Activated naive CD4-positive, alpha-beta T cell treated with anti-CD3 and anti-CD28 coated beads for 36 hours (primary cell): ENCODE data around the gene GOLIM4. TPM values are rescaled to one million over a fixed set of nuclear protein-coding genes. Genes with fewer than 3 reads are reported as not detected.

Experiments used
- CTCF ChIA-PET: fragments of 350-600 bp; sonication (Branson Sonifier 250); formaldehyde crosslinking; loops from one replicate; lab custom pipeline; 2021; ENCODE audit warnings: antibody characterized with exemption; lab: Charles Lee
- DNase-seq: peaks from one replicate; pipeline ENCODE4 v3.0.0-alpha.2; 2020
- H3K27ac Mint-ChIP-seq: one replicate; pipeline ENCODE4 v1.8.0; 2021; ENCODE audit warnings: mild to moderate bottlenecking, mixed read lengths
- H3K27me3 Mint-ChIP-seq: one replicate; pipeline ENCODE4 v1.8.0; 2021; ENCODE audit warnings: low read depth, mixed read lengths
- H3K36me3 Mint-ChIP-seq: one replicate; pipeline ENCODE4 v1.8.0; 2021; ENCODE audit warnings: low read depth, mixed read lengths
- H3K4me1 Mint-ChIP-seq: one replicate; pipeline ENCODE4 v1.8.0; 2021; ENCODE audit warnings: low read depth, mixed read lengths
- H3K4me3 Mint-ChIP-seq: one replicate; pipeline ENCODE4 v1.8.0; 2021; ENCODE audit warnings: mild to moderate bottlenecking, moderate library complexity, mixed read lengths
- H3K9me3 Mint-ChIP-seq: one replicate; pipeline ENCODE4 v1.8.0; 2021; ENCODE audit warnings: mixed read lengths
- intact Hi-C: fragments of 100-400 bp; cut with micrococcal nuclease; formaldehyde crosslinking; loops from one replicate; pipeline ENCODE4 v1.15.1; 2023
- total RNA-seq, 2 experiments: library from RNA; stranded (reverse); gene quantifications; one replicate each; pipeline ENCODE4 v1.2.3, GENCODE V29; 2021

The GOLIM4 gene
- total RNA-seq, 2 experiments from 2014 or later: 0.67 to 0.98 TPM

DNA sequence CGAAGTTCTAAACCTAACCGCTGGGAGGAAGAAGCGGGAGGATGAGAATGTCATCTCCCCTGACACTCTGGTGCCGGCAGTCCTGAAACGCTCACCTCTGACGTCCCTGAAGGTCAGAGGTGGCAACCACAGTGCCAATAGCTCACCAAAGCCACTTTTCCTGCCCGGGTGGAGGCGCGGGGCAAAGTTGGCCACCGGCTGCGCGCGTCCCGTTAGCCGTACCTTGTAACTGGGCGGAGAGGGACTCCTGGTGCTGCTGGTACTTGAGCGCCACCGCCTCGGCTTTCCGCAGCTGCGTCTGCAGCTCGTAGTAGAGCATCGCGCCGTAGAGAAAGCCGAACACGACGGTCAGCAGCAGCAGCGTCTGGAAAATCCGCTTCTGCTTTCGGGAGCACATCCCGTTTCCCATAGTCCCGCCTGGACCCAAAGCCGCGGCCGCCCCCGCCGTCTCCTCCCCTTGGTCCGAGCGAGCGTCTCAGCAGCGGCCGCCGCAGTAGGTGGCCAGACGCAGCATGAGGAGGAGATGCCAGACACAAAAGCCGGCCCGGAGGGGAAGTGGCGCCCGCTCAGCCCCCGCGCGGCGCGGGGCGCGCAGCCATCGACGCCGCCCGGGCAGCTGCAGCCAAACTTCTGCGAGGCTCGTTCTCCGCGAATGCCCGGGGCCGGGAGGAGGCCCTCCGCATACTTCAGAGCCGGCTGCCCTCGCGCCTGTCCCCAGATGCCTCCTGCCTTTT, 680 bp downstream of the GOLIM4 start:
- DNase-seq: peak; percentile 20
- Mint-ChIP-seq H3K4me3 (peak overlapping the region; percentile 80), H3K27ac (no peak overlapping the region), H3K4me1 (peaks cover 7% of the 10 kb centered on the region), H3K36me3 (no peaks in the 10 kb centered on the region), H3K27me3 (peaks cover 48% of the 10 kb centered on the region), H3K9me3 (no peaks in the 10 kb centered on the region)
- CTCF ChIA-PET: interaction anchor here (0.5 kb wide), 1 partner anchor 834 kb away, joined by 3 read pairs; no protein-coding TSS in a partner anchor
- intact Hi-C loops: loop anchor here (5.0 kb wide), 2 partner anchors 72 to 358 kb away; partner anchors contain the start of gene SERPINI1

DNA sequence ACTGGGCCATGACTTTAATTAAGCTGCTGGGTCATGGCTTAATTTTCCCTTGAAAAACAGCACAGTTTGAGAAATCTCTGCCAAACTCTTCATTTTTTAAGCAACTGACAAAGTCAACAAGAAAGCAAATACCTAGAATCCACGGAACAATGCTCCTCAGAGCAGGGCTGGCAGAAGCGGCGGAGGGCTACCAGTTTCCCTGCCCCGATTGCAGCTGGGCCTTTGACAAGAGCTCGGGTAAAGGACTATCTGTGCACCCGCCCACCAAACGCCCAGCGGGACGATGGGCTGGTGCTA, 1.2 kb downstream of the GOLIM4 start:
- peaks cover 7% of the 10 kb centered on the region for H3K4me1 Mint-ChIP-seq
- no peak overlapping the region for H3K27ac Mint-ChIP-seq
- intact Hi-C loops: no loop called here
- CTCF ChIA-PET: no interaction called here
- H3K36me3 Mint-ChIP-seq: no peaks in the 10 kb centered on the region
- H3K9me3 Mint-ChIP-seq: no peaks in the 10 kb centered on the region
- DNase-seq: no peak
- H3K27me3 Mint-ChIP-seq: peaks cover 48% of the 10 kb centered on the region
- H3K4me3 Mint-ChIP-seq: peak overlapping the region; percentile 55

DNA sequence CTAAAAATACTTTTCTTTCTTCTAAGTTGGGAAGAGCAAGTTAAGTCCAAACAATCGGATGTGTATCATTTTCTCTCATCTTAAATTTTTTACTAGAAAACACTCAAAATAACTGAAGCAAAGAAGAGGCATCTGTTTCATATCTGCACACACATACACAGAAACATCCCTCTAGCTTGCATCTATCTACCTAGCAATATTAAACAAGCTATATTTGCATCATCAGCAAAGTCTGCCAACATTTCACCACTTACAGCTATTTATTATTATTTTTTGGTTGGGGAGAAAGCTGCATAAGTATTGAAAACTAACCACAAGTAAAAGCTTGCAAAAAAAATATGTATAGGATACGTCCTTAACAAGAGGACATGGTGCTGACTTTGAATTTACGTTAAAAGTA, 1.9 kb downstream of the GOLIM4 start:
- intact Hi-C loops: no loop called here
- Mint-ChIP-seq H3K27ac (no peak overlapping the region), H3K27me3 (peaks cover 47% of the 10 kb centered on the region), H3K4me3 (no peak overlapping the region), H3K36me3 (no peaks in the 10 kb centered on the region), H3K9me3 (no peaks in the 10 kb centered on the region), H3K4me1 (peaks cover 7% of the 10 kb centered on the region)
- DNase-seq: no peak
- CTCF ChIA-PET: interaction anchor here (0.6 kb wide), 1 partner anchor 91 kb away, joined by 3 read pairs; no protein-coding TSS in a partner anchor

DNA sequence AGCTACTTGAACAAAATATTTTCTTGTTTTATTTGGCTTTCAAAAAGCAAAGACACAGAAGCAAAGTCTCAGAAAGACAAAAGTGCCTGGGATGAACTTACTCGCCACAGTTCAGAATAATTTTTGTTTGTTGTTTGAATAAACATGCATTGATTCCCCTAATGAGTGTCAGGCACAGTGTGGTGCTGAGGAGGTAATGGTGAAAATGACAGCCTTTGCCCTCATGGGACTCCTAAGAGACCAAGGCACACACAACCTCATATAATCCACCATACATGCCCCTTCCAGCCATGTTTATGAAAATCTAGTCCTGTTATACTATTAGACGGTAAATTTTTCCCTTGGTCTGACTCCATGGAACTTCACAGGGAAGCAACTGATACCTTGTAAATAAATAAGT, 2.5 kb downstream of the GOLIM4 start:
- intact Hi-C loops: no loop called here
- Mint-ChIP-seq H3K9me3 (no peaks in the 10 kb centered on the region), H3K4me3 (no peak overlapping the region), H3K27ac (no peak overlapping the region), H3K4me1 (peaks cover 7% of the 10 kb centered on the region), H3K36me3 (no peaks in the 10 kb centered on the region), H3K27me3 (peaks cover 51% of the 10 kb centered on the region)
- DNase-seq: no peak
- CTCF ChIA-PET: no interaction called here

DNA sequence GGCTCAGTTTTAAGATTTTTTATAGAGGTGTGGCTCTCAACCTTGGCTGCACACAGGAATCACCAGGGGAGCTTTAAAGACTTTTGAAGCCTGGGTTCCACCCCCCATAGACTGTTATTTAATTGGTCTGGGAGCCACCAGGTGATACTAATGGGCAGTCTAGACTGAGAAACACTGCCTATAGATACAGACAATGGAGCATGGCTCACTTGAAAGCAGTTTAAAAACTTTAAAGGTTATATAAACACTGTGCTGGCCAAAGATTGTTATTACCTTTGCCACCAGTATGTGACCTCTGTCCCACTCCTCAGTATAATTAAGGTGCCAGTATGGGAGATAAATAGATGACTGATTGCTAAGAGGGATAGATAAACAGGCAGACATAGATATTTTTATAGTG, 3.8 kb downstream of the GOLIM4 start:
- intact Hi-C loops: no loop called here
- Mint-ChIP-seq H3K36me3 (no peaks in the 10 kb centered on the region), H3K4me1 (peaks cover 7% of the 10 kb centered on the region), H3K27ac (no peak overlapping the region), H3K9me3 (no peaks in the 10 kb centered on the region), H3K27me3 (peaks cover 47% of the 10 kb centered on the region), H3K4me3 (no peak overlapping the region)
- CTCF ChIA-PET: interaction anchor here (1.0 kb wide), 1 partner anchor 11 kb away, joined by 3 read pairs; no protein-coding TSS in a partner anchor
- DNase-seq: no peak

DNA sequence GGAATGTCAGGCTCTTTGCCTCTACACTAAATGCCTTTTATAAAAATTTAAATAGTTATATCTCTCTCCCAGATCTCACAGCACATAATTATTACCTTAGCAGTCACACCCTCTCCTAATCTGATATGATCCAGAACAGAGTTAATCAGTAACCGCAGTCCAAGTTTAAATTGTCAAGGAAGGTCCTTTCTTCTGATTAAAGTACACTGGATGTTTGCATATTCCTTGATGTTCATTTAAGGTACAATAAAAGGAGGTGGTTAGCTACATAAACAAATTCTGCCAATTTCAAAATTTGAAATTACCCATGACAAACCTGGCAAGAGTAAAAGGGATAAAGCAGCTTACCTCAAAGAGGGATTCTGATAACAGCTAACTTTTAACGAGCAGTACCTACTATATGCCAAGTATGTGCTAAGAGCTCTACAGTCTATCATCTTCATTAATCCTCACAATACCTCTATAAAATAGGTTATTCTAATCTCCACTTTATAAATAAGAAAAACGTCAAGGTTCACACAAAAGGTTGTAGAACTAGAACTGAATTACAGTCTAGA, 4.3 kb downstream of the GOLIM4 start:
- H3K27ac Mint-ChIP-seq: no peak overlapping the region

DNA sequence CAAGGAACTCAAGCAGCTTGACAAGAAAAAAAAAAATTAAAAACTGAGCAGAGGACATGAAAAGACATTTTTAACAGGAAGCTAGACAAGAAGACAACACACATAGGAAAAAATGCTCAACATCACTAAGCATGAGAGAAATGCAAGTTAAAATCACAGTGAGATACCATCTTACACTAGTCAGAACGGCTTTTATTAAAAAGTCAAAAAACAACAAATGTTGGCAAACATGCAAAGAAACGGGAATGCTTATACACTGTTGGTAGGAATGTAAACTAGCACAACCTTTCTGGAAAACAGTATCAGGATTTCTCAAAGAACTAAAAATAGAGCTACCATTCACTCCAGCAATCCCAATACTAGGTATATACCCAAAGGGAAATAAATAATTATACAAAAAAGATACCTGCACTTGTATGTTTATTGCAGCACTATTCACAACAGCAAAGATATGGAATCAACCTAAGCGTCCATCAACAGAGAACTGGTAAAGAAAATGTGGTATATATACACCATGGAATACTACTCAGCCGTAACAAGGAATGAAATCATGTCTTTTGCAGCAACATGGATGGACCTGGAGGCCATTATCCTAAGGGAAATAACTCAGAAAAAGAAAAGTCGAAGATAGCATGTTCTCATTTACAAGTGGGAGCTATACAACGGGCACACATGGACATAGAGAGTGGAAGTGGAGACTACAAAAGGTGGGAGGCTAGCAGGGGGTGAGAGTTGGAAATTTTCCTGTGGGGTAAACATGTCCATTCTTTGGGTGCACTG, 5.2 kb downstream of the GOLIM4 start:
- no peak overlapping the region for H3K4me3 Mint-ChIP-seq
- intact Hi-C loops: no loop called here
- H3K27me3 Mint-ChIP-seq: peaks cover 39% of the 10 kb centered on the region
- H3K27ac Mint-ChIP-seq: no peak overlapping the region
- H3K4me1 Mint-ChIP-seq: peaks cover 4% of the 10 kb centered on the region
- CTCF ChIA-PET: interaction anchor here (1.0 kb wide), 1 partner anchor 43 kb away, joined by 3 read pairs; no protein-coding TSS in a partner anchor
- no peak for DNase-seq
- no peaks in the 10 kb centered on the region for H3K9me3 Mint-ChIP-seq
- H3K36me3 Mint-ChIP-seq: no peaks in the 10 kb centered on the region

More for the DNA sequence above, 4.3 kb downstream of the GOLIM4 start:
- CTCF ChIA-PET: interaction anchor here (1.0 kb wide), 2 partner anchors 10 to 44 kb away, joined by 3 read pairs; no protein-coding TSS in a partner anchor
- intact Hi-C loops: no loop called here
- DNase-seq: no peak
- Mint-ChIP-seq H3K36me3 (no peaks in the 10 kb centered on the region), H3K4me3 (no peak overlapping the region), H3K9me3 (no peaks in the 10 kb centered on the region), H3K4me1 (peaks cover 7% of the 10 kb centered on the region), H3K27me3 (peaks cover 43% of the 10 kb centered on the region)

DNA sequence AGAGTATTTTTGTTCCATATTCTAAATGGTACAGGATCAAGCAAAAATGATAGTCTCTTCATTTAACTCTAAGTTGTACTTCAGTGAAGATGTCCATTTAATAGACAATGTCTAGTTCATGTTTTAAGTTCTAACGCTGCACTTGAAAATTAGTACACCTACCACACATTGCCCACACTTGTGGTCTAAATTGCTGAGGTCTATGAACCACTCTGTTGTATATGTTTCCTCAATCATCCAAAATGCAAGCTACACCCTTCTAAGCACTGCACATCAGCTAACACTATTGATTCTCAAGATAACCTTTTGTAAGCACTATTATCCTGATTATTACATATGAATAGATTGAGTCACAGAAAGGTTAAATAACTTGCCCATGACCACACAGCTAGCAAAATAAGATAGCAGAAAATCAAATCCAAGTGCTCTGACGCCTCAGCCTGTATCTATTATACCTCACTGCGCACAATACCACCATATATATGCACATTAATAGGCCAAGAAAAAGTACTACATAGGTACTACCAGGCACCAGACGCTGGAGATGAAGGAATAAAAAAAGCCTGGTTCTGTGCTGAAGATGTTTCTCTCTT, 6.4 kb downstream of the GOLIM4 start:
- no peaks in the 10 kb centered on the region for H3K9me3 Mint-ChIP-seq
- CTCF ChIA-PET: interaction anchor here (0.9 kb wide), 1 partner anchor 123 kb away, joined by 3 read pairs; no protein-coding TSS in a partner anchor
- peaks cover 35% of the 10 kb centered on the region for H3K27me3 Mint-ChIP-seq
- DNase-seq: no peak
- intact Hi-C loops: no loop called here
- no peaks in the 10 kb centered on the region for H3K4me1 Mint-ChIP-seq
- H3K27ac Mint-ChIP-seq: no peak overlapping the region
- no peak overlapping the region for H3K4me3 Mint-ChIP-seq
- no peaks in the 10 kb centered on the region for H3K36me3 Mint-ChIP-seq

DNA sequence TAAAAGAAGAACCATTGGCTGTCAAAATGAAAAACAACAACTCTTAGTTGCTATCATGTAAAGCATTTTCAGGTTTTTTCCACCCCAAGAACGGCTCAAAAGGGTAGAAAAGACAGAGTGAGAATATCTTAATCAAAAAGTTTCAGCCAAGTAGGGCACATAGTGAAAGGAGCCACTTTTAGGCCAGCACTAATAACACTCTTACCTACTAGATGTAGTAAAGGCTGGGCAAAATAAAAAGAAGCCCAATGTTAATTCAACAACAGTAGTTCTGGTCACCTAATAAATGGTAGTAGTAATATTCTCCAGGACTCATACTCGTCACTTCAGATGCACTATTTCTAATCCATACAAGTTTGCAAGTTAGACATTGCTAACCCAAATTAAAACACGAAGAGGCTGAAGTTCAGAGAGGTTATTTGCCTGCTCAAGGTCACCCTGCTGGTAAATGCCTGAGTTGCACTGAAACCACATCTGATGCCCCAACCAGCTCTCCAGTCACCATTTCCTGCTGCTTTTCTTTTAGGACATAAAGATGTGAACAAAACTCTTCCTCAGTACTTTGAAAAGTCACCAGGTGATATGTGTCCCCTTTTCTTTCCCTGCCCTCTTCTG, 7.5 kb downstream of the GOLIM4 start:
- intact Hi-C loops: no loop called here
- H3K4me3 Mint-ChIP-seq: no peak overlapping the region
- no peak for DNase-seq
- H3K9me3 Mint-ChIP-seq: no peaks in the 10 kb centered on the region
- H3K36me3 Mint-ChIP-seq: no peaks in the 10 kb centered on the region
- H3K27me3 Mint-ChIP-seq: peaks cover 26% of the 10 kb centered on the region
- no peaks in the 10 kb centered on the region for H3K4me1 Mint-ChIP-seq
- H3K27ac Mint-ChIP-seq: no peak overlapping the region
- CTCF ChIA-PET: interaction anchor here (0.6 kb wide), 1 partner anchor 125 kb away, joined by 3 read pairs; no protein-coding TSS in a partner anchor

DNA sequence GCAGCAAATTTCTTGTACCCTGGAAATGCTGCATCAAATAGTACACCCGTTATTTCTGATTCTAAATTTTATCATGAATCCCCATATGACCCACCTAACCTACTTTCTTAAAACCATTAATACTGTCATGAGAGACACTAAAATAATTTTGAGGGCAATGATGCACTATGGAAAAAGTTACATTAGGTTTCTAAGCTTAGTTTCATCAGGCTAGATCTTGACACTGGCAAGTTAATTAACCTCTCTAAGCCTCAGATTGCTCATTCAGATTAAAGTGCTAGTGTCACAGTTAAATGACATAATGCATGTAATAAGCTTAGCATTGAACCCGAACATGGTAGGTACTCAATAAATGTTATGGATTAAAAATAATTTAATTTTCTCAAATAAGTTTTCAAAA, 8.2 kb downstream of the GOLIM4 start:
- peaks cover 20% of the 10 kb centered on the region for H3K27me3 Mint-ChIP-seq
- no peaks in the 10 kb centered on the region for H3K9me3 Mint-ChIP-seq
- H3K4me1 Mint-ChIP-seq: no peaks in the 10 kb centered on the region
- H3K4me3 Mint-ChIP-seq: no peak overlapping the region
- DNase-seq: no peak
- CTCF ChIA-PET: interaction anchor here (0.6 kb wide), 1 partner anchor 124 kb away, joined by 3 read pairs; no protein-coding TSS in a partner anchor
- intact Hi-C loops: no loop called here
- H3K36me3 Mint-ChIP-seq: no peaks in the 10 kb centered on the region
- no peak overlapping the region for H3K27ac Mint-ChIP-seq

DNA sequence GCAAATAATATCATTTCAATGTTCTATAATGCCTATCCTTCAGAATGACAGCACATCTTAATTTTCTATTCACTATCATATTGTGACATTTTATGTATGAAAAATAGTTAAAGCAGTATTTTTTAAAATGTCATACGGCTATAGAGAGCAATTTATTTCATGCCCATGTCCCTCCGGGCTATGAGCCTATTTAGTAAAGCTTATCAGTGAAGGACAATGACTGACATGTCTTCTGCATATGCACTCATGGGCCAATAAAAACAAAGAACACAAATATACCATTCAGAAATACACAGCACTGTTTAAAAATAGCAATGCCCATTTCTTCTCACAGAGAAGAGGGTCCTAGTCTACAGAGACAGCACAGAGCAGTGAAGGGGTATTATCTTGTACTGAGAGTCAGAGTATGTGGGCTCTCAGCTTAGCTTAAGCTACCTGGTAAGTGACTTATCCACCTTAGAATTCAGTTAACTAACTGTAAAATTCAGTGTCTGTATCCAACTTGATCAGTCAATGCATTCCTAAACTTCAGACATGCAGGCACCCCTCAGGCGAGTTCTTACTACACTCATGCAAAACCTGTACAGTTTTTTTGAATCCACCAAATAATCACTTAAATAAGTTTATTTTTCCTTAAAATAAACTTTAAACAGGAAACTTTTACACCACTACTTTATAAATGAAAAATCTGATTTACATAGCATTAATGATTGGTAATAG, 9.0 kb downstream of the GOLIM4 start:
- DNase-seq: no peak

More for the DNA sequence above, 9.0 kb downstream of the GOLIM4 start:
- peaks cover 14% of the 10 kb centered on the region for H3K27me3 Mint-ChIP-seq
- H3K4me3 Mint-ChIP-seq: no peak overlapping the region
- intact Hi-C loops: no loop called here
- no peak overlapping the region for H3K27ac Mint-ChIP-seq
- H3K9me3 Mint-ChIP-seq: no peaks in the 10 kb centered on the region
- H3K4me1 Mint-ChIP-seq: no peaks in the 10 kb centered on the region
- CTCF ChIA-PET: interaction anchor here (1.0 kb wide), 1 partner anchor 39 kb away, joined by 3 read pairs; no protein-coding TSS in a partner anchor
- H3K36me3 Mint-ChIP-seq: no peaks in the 10 kb centered on the region
